MM.1S (cell line): ENCODE data around the gene TTR.

ENCODE experiments used
- DNase-seq: peaks from one replicate; pipeline ENCODE4 v3.0.0-alpha.2; 2015
- H2AFZ ChIP-seq: fragments of 300-600 bp; sonication (generic); 2 replicates; pipeline ENCODE4 v1.6.0; 2016; ENCODE audit warnings: antibody characterized with exemption, low read length
- H3F3A ChIP-seq: fragments of 300-600 bp; sonication (generic); 2 replicates; pipeline ENCODE4 v1.6.1; 2016; ENCODE audit warnings: mild to moderate bottlenecking, antibody characterized with exemption, low read length, moderate library complexity, mixed read lengths; ENCODE audit not compliant: insufficient read depth
- H3K27ac ChIP-seq: fragments of 300-600 bp; sonication (generic); 2 replicates; pipeline ENCODE4 v1.5.1; 2016; ENCODE audit warnings: mild to moderate bottlenecking, low read length
- H3K27me3 ChIP-seq: fragments of 300-600 bp; sonication (generic); replicated peaks from 2 replicates; pipeline ENCODE4 v1.6.0; 2016; ENCODE audit warnings: low read length; ENCODE audit not compliant: insufficient read depth
- H3K36me3 ChIP-seq: fragments of 300-600 bp; sonication (generic); replicated peaks from 2 replicates; pipeline ENCODE4 v1.6.1; 2016; ENCODE audit warnings: mild to moderate bottlenecking, low read length, mixed read lengths; ENCODE audit not compliant: insufficient read depth
- H3K4me1 ChIP-seq: fragments of 300-600 bp; sonication (generic); 2 replicates; pipeline ENCODE4 v1.6.1; 2016; ENCODE audit warnings: low read length, mixed read lengths
- H3K4me2 ChIP-seq: fragments of 300-600 bp; sonication (generic); 2 replicates; pipeline ENCODE4 v1.6.0; 2016; ENCODE audit warnings: low read depth, low read length
- H3K4me3 ChIP-seq: fragments of 300-600 bp; sonication (generic); 2 replicates; pipeline ENCODE4 v1.5.1; 2016; ENCODE audit warnings: low read length, mixed read lengths
- H3K79me2 ChIP-seq: fragments of 300-600 bp; sonication (generic); 2 replicates; pipeline ENCODE4 v1.6.1; 2016; ENCODE audit warnings: mixed run types, low read length, mixed read lengths
- H3K9ac ChIP-seq: fragments of 300-600 bp; sonication (generic); 2 replicates; pipeline ENCODE4 v1.6.1; 2016; ENCODE audit warnings: low read length, mixed read lengths
- H3K9me2 ChIP-seq: fragments of 300-600 bp; sonication (generic); replicated peaks from 2 replicates; pipeline ENCODE4 v1.6.1; 2016; ENCODE audit warnings: mild to moderate bottlenecking, low read length, mixed read lengths; ENCODE audit not compliant: insufficient read depth
- H3K9me3 ChIP-seq: fragments of 300-600 bp; sonication (generic); replicated peaks from 2 replicates; pipeline ENCODE4 v1.6.1; 2016; ENCODE audit warnings: mild to moderate bottlenecking, low read length, mixed read lengths; ENCODE audit not compliant: insufficient read depth
- H4K20me1 ChIP-seq: fragments of 300-600 bp; sonication (generic); 2 replicates; pipeline ENCODE4 v1.6.1; 2016; ENCODE audit warnings: mild to moderate bottlenecking, low read length, moderate library complexity, mixed read lengths; ENCODE audit not compliant: insufficient read depth
- EZH2 ChIP-seq: fragments of 300-600 bp; sonication (generic); optimal IDR thresholded peaks from 2 replicates; pipeline ENCODE3; 2017; ENCODE audit warnings: low read depth, mild to moderate bottlenecking, antibody characterized with exemption, low read length, mixed read lengths
- EZH2phosphoT487 ChIP-seq: fragments of 300-600 bp; sonication (generic); IDR thresholded peaks from 2 replicates; pipeline ENCODE4 v1.6.1; 2018; ENCODE audit warnings: antibody characterized with exemption, low read length
- TF ChIP-seq, protein P1 (sequence below): fragments of 300-600 bp; sonication (generic); IDR thresholded peaks from 2 replicates; pipeline ENCODE4 v1.5.1; 2016; ENCODE audit warnings: antibody characterized with exemption, low read length, mixed read lengths

Gene TTR

DNA sequence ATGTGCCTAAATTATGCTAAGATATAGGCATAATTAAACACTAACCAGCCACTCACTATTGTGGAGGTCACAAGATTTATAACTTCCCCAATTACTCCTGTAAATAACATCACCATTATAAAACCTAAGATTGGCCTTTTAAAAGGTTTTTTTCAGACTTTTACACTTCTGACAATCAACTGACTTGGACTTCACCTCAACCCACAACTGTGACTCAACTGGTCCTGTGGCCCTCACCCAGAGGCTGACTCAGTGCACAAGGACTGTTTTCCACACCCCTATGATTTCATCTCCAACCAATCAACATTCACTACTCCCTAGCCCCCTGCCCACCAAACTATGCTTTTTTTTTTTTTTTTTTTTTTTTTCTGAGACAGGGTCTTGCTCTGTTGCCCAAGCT lies 11.6 kb downstream of the TTR start:
- TF ChIP-seq EZH2phosphoT487 (no peak), EZH2 (no peak)
- TF ChIP-seq, protein P1, sequence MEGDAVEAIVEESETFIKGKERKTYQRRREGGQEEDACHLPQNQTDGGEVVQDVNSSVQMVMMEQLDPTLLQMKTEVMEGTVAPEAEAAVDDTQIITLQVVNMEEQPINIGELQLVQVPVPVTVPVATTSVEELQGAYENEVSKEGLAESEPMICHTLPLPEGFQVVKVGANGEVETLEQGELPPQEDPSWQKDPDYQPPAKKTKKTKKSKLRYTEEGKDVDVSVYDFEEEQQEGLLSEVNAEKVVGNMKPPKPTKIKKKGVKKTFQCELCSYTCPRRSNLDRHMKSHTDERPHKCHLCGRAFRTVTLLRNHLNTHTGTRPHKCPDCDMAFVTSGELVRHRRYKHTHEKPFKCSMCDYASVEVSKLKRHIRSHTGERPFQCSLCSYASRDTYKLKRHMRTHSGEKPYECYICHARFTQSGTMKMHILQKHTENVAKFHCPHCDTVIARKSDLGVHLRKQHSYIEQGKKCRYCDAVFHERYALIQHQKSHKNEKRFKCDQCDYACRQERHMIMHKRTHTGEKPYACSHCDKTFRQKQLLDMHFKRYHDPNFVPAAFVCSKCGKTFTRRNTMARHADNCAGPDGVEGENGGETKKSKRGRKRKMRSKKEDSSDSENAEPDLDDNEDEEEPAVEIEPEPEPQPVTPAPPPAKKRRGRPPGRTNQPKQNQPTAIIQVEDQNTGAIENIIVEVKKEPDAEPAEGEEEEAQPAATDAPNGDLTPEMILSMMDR = no peak
- Histone ChIP-seq H3K9me3 (no peaks in the 10 kb centered on the region), H3K27me3 (no peaks in the 10 kb centered on the region), H3K27ac (no peak overlapping the region), H3K4me3 (no peak overlapping the region), H3K4me2 (no peak overlapping the region), H3K9ac (no peak overlapping the region), H3F3A (no peaks in the 10 kb centered on the region), H4K20me1 (no peaks in the 10 kb centered on the region), H3K4me1 (no peaks in the 10 kb centered on the region), H3K9me2 (no peaks in the 10 kb centered on the region), H2AFZ (no peak overlapping the region), H3K36me3 (no peaks in the 10 kb centered on the region), H3K79me2 (no peaks in the 10 kb centered on the region)
- DNase-seq = no peak

DNA sequence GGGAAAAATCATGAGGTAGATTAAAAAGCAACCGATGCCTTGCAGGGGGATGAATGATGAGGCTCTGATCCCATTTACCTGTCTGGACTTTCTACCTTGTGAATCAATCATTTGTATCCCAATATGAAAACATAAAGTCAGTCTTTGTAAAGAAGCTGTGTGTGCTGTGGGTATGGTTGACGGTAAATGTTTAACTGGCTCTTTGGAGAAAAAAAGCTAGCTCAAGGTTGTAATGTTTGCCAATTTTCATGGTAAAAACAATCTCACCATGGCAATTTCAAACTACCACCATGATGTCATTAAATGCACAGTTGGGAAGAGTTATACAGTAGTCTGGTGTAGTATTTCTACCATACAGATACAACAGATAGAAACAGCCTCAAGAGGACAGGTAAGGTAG lies 14.6 kb downstream of the TTR start:
- TF ChIP-seq EZH2 = no peak
- TF ChIP-seq, protein P1 = no peak
- no peak for TF ChIP-seq EZH2phosphoT487
- no peaks in the 10 kb centered on the region for H3F3A ChIP-seq
- H2AFZ ChIP-seq = no peak overlapping the region
- H3K27me3 ChIP-seq = no peaks in the 10 kb centered on the region
- H3K27ac ChIP-seq = no peak overlapping the region
- no peaks in the 10 kb centered on the region for H3K4me1 ChIP-seq
- H4K20me1 ChIP-seq = no peaks in the 10 kb centered on the region
- H3K36me3 ChIP-seq = no peaks in the 10 kb centered on the region
- H3K79me2 ChIP-seq = no peaks in the 10 kb centered on the region
- no peak overlapping the region for H3K4me3 ChIP-seq
- H3K4me2 ChIP-seq = no peak overlapping the region
- DNase-seq = no peak
- no peaks in the 10 kb centered on the region for H3K9me2 ChIP-seq
- H3K9me3 ChIP-seq = no peaks in the 10 kb centered on the region
- H3K9ac ChIP-seq = no peak overlapping the region

DNA sequence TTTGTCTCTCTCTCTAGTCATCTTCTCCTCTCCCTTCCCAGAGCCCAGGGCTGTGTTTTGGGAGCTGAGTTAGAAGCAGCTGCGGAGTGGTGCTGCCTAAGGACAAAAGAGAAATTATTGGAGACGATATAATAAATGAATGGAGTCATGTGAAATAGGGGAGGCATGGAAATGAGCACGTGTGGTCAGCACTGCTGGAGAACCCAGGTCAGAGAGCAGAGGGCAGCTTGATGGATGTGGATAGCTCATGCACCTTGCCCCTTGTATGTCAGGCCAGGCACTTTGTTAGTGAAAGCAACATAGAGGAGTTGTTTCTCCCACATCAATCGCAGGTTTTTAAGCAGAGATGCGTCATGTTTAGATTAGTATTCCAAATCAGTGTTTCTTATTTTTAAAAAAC lies 15.7 kb downstream of the TTR start:
- no peak overlapping the region for H3K4me2 ChIP-seq
- TF ChIP-seq, protein P1 = no peak
- TF ChIP-seq EZH2phosphoT487 = no peak
- TF ChIP-seq EZH2 = no peak
- no peak for DNase-seq

More for the DNA sequence above, 15.7 kb downstream of the TTR start:
- no peak overlapping the region for H3K4me3 ChIP-seq
- no peaks in the 10 kb centered on the region for H3K9me2 ChIP-seq
- H3K4me1 ChIP-seq = no peaks in the 10 kb centered on the region
- no peak overlapping the region for H2AFZ ChIP-seq
- H3K79me2 ChIP-seq = no peaks in the 10 kb centered on the region
- no peaks in the 10 kb centered on the region for H3F3A ChIP-seq
- no peak overlapping the region for H3K9ac ChIP-seq
- H3K36me3 ChIP-seq = no peaks in the 10 kb centered on the region
- no peaks in the 10 kb centered on the region for H4K20me1 ChIP-seq
- H3K27me3 ChIP-seq = no peaks in the 10 kb centered on the region
- no peak overlapping the region for H3K27ac ChIP-seq
- no peaks in the 10 kb centered on the region for H3K9me3 ChIP-seq
